ENCODE measurements around the gene MLN. TPM values are rescaled to one million over a fixed set of nuclear protein-coding genes. Genes with fewer than 3 reads are reported as not detected.

Gene MLN
- total RNA-seq, 1 donor from 2014 or later = not detected

- no peak for DNase-seq (ENCODE audit: low read depth)
Measured at GRCh38 chr6:33752646-33753015, 51.2 kb downstream of the MLN start.

GRCh38 chr6:33751771-33752645 is 51.8 kb downstream of the MLN start:
- no peak for DNase-seq (ENCODE audit: low read depth)

GRCh38 chr6:33750244-33750991 is 53.4 kb downstream of the MLN start:
- peak; percentile 25 for DNase-seq (ENCODE audit: low read depth)

- no peak for DNase-seq (ENCODE audit: low read depth)
Measured at GRCh38 chr6:33749401-33749800, 54.4 kb downstream of the MLN start.

- no peak for DNase-seq (ENCODE audit: low read depth)
Measured at GRCh38 chr6:33748841-33749240, 55.0 kb downstream of the MLN start.

- no peak for DNase-seq (ENCODE audit: low read depth)
Measured at GRCh38 chr6:33747823-33748222, 56.0 kb downstream of the MLN start.

- DNase-seq (ENCODE audit: low read depth) = peak; percentile 24
Measured at GRCh38 chr6:33746651-33747100, 57.1 kb downstream of the MLN start, which contains the start of gene IP6K3. IP6K3 (minus strand) TSS chr6:33746905; CDS start chr6:33735476, 11,429 bp downstream.

GRCh38 chr6:33746036-33746600 is 57.7 kb downstream of the MLN start:
- peak; percentile 71 for DNase-seq (ENCODE audit: low read depth)

GRCh38 chr6:33745548-33745947 is 58.3 kb downstream of the MLN start:
- peak; percentile 67 for DNase-seq (ENCODE audit: low read depth)

GRCh38 chr6:33744895-33745546 is 58.8 kb downstream of the MLN start:
- DNase-seq (ENCODE audit: low read depth) = peak; percentile 46

Other genes with a start within 250 kb of the MLN start
- gene BAK1, start 223.7 kb downstream of the MLN start, total RNA-seq = 33.0 and 59.2 TPM in 2 replicates
- gene ITPR3, start 182.7 kb downstream of the MLN start, total RNA-seq = 76.9 and 173 TPM in 2 replicates
- gene UQCC2, start 92.3 kb downstream of the MLN start, total RNA-seq = 10.5 and 40.5 TPM in 2 replicates
- gene IP6K3, start 57.1 kb downstream of the MLN start, total RNA-seq = 2.9 and 3.0 TPM in 2 replicates
- gene LEMD2, start 14.9 kb downstream of the MLN start, total RNA-seq = 50.2 and 52.4 TPM in 2 replicates